Jurkat, Clone E6-1 (cell line): Measurements from ENCODE around the gene RHEBL1.

Source experiments
- DNase-seq: peaks from one replicate; pipeline ENCODE4 v3.0.0-alpha.2; 2011; ENCODE audit warnings: low read depth, low spot score
- H3K4me3 ChIP-seq: 2 replicates; pipeline ENCODE4 v1.5.1; 2011; ENCODE audit warnings: mild to moderate bottlenecking, low read length, control low read depth, moderate library complexity

RHEBL1 gene

GRCh38 chr12:49058366-49059044 is 11.3 kb downstream of the RHEBL1 start:
- no peak for DNase-seq
- peak overlapping the region; percentile 88 for H3K4me3 ChIP-seq

GRCh38 chr12:49057888-49058287 is 11.9 kb downstream of the RHEBL1 start:
- peak overlapping the region; percentile 88 for H3K4me3 ChIP-seq
- DNase-seq = no peak

- peak; percentile 88 for DNase-seq
These were observed 13.6 kb downstream of the RHEBL1 start for GRCh38 chr12:49055978-49056754.

GRCh38 chr12:49055092-49055491 is 14.7 kb downstream of the RHEBL1 start:
- H3K4me3 ChIP-seq = no peak overlapping the region
- no peak for DNase-seq

More at GRCh38 chr12:49055978-49056754, 13.6 kb downstream of the RHEBL1 start:
- peak overlapping the region; percentile 40 for H3K4me3 ChIP-seq

GRCh38 chr12:49054524-49054923 is 15.3 kb downstream of the RHEBL1 start:
- no peak for DNase-seq
- H3K4me3 ChIP-seq = no peak overlapping the region

- no peak overlapping the region for H3K4me3 ChIP-seq
These were observed 15.7 kb downstream of the RHEBL1 start for GRCh38 chr12:49054096-49054495.

GRCh38 chr12:49052451-49053208 is 17.1 kb downstream of the RHEBL1 start:
- DNase-seq = no peak
- no peak overlapping the region for H3K4me3 ChIP-seq

More at GRCh38 chr12:49054096-49054495, 15.7 kb downstream of the RHEBL1 start:
- no peak for DNase-seq

GRCh38 chr12:49051777-49052438 is 17.9 kb downstream of the RHEBL1 start:
- H3K4me3 ChIP-seq = no peak overlapping the region
- DNase-seq = no peak

- H3K4me3 ChIP-seq = no peak overlapping the region
- no peak for DNase-seq
These were observed 18.4 kb downstream of the RHEBL1 start for GRCh38 chr12:49051373-49051764.

GRCh38 chr12:49050507-49051372 is 19.0 kb downstream of the RHEBL1 start:
- H3K4me3 ChIP-seq = no peak overlapping the region
- DNase-seq = no peak

GRCh38 chr12:49049566-49050224 is 20.1 kb downstream of the RHEBL1 start:
- no peak overlapping the region for H3K4me3 ChIP-seq
- no peak for DNase-seq

- H3K4me3 ChIP-seq = no peak overlapping the region
- no peak for DNase-seq
These were observed 20.8 kb downstream of the RHEBL1 start for GRCh38 chr12:49048953-49049352.

- DNase-seq = no peak
- H3K4me3 ChIP-seq = no peak overlapping the region
These were observed 23.5 kb downstream of the RHEBL1 start for GRCh38 chr12:49046129-49046895.

GRCh38 chr12:49044660-49045059 is 25.1 kb downstream of the RHEBL1 start:
- no peak overlapping the region for H3K4me3 ChIP-seq
- DNase-seq = no peak

- peak; percentile 41 for DNase-seq
These were observed 25.9 kb downstream of the RHEBL1 start for GRCh38 chr12:49043856-49044258.

GRCh38 chr12:49043241-49043640 is 26.5 kb downstream of the RHEBL1 start:
- no peak for DNase-seq
- H3K4me3 ChIP-seq = no peak overlapping the region

More at GRCh38 chr12:49043856-49044258, 25.9 kb downstream of the RHEBL1 start:
- no peak overlapping the region for H3K4me3 ChIP-seq

- DNase-seq = no peak
- H3K4me3 ChIP-seq = no peak overlapping the region
These were observed 27.8 kb downstream of the RHEBL1 start for GRCh38 chr12:49041881-49042484.
